HEK293 (cell line): ENCODE data around the gene CARMIL3.

Source experiments
- GLIS2 ChIP-seq: fragments of 450-650 bp; formaldehyde crosslinking; IDR thresholded peaks from 2 replicates; pipeline ENCODE4 v1.5.1; 2016; ENCODE audit warnings: missing biosample characterization, missing genetic modification characterization
- HOXA7 ChIP-seq: sonication (generic); formaldehyde crosslinking; IDR thresholded peaks from 2 replicates; pipeline ENCODE4 v1.8.1; 2022; ENCODE audit warnings: missing genetic modification reagents, borderline replicate concordance
- IKZF3 ChIP-seq: fragments of 450-650 bp; IDR thresholded peaks from 2 replicates; pipeline ENCODE4 v1.5.0; 2018; ENCODE audit warnings: missing biosample characterization, mild to moderate bottlenecking, missing genetic modification characterization, moderate library complexity
- PRDM1 ChIP-seq: fragments of 450-650 bp; formaldehyde crosslinking; IDR thresholded peaks from 2 replicates; pipeline ENCODE4; 2016; ENCODE audit warnings: missing biosample characterization, missing genetic modification characterization
- REPIN1 ChIP-seq: fragments of 450-650 bp; formaldehyde crosslinking; IDR thresholded peaks from 2 replicates; pipeline ENCODE4 v1.5.1; 2017; ENCODE audit warnings: missing biosample characterization, missing genetic modification characterization, low read depth
- TCF7L2 ChIP-seq: IDR thresholded peaks from 2 replicates; pipeline ENCODE4 v1.6.1; 2011; ENCODE audit warnings: low read depth, mild to moderate bottlenecking, inconsistent platforms, low read length, moderate library complexity, borderline replicate concordance
- ZBTB1 ChIP-seq: fragments of 450-650 bp; formaldehyde crosslinking; IDR thresholded peaks from 2 replicates; pipeline ENCODE4 v1.5.1; 2016; ENCODE audit warnings: missing biosample characterization, missing genetic modification characterization
- ZBTB20 ChIP-seq: fragments of 450-650 bp; formaldehyde crosslinking; IDR thresholded peaks from 2 replicates; pipeline ENCODE4 v1.5.1; 2016; ENCODE audit warnings: missing biosample characterization, missing genetic modification characterization
- ZBTB8A ChIP-seq: fragments of 450-650 bp; formaldehyde crosslinking; IDR thresholded peaks from 2 replicates; pipeline ENCODE4 v1.5.1; 2016; ENCODE audit warnings: missing biosample characterization, missing genetic modification characterization
- ZFHX2 ChIP-seq: fragments of 450-650 bp; formaldehyde crosslinking; conservative IDR thresholded peaks from 2 replicates; pipeline ENCODE4 v1.5.1; 2016; ENCODE audit warnings: missing biosample characterization, missing genetic modification characterization
- ZNF157 ChIP-seq: fragments of 450-650 bp; formaldehyde crosslinking; IDR thresholded peaks from 2 replicates; pipeline ENCODE4 v1.5.1; 2016; ENCODE audit warnings: missing biosample characterization, missing genetic modification characterization
- ZNF16 ChIP-seq: fragments of 450-650 bp; formaldehyde crosslinking; IDR thresholded peaks from 2 replicates; pipeline ENCODE4 v1.5.1; 2016; ENCODE audit warnings: low read depth, missing biosample characterization, missing genetic modification characterization
- ZNF174 ChIP-seq: fragments of 450-650 bp; formaldehyde crosslinking; IDR thresholded peaks from 2 replicates; pipeline ENCODE4 v1.5.0; 2017; ENCODE audit warnings: missing biosample characterization, mild to moderate bottlenecking, missing genetic modification characterization
- ZNF311 ChIP-seq: fragments of 450-650 bp; formaldehyde crosslinking; IDR thresholded peaks from 2 replicates; pipeline ENCODE4 v1.5.1; 2017; ENCODE audit warnings: missing biosample characterization, missing genetic modification characterization, borderline replicate concordance
- ZNF341 ChIP-seq: fragments of 450-650 bp; formaldehyde crosslinking; IDR thresholded peaks from 2 replicates; pipeline ENCODE4; 2016; ENCODE audit warnings: low read depth, missing biosample characterization, missing genetic modification characterization
- ZNF366 ChIP-seq: fragments of 450-650 bp; formaldehyde crosslinking; conservative IDR thresholded peaks from 2 replicates; pipeline ENCODE4 v1.5.1; 2016; ENCODE audit warnings: missing biosample characterization, missing genetic modification characterization
- ZNF433 ChIP-seq: fragments of 450-650 bp; formaldehyde crosslinking; IDR thresholded peaks from 2 replicates; pipeline ENCODE4 v1.5.1; 2016; ENCODE audit warnings: missing biosample characterization, missing genetic modification characterization, low read depth
- ZNF473 ChIP-seq: fragments of 450-650 bp; formaldehyde crosslinking; IDR thresholded peaks from 2 replicates; pipeline ENCODE4 v1.5.1; 2017; ENCODE audit warnings: missing biosample characterization, missing genetic modification characterization
- ZNF548 ChIP-seq: fragments of 450-650 bp; formaldehyde crosslinking; IDR thresholded peaks from 2 replicates; pipeline ENCODE4 v1.5.1; 2016; ENCODE audit warnings: missing biosample characterization, missing genetic modification characterization
- ZNF600 ChIP-seq: fragments of 450-650 bp; formaldehyde crosslinking; IDR thresholded peaks from 2 replicates; pipeline ENCODE4 v1.5.1; 2016; ENCODE audit warnings: missing biosample characterization, missing genetic modification characterization
- ZNF610 ChIP-seq: fragments of 450-650 bp; formaldehyde crosslinking; IDR thresholded peaks from 2 replicates; pipeline ENCODE4 v1.5.1; 2016; ENCODE audit warnings: missing biosample characterization, missing genetic modification characterization, borderline replicate concordance
- ZNF791 ChIP-seq: fragments of 450-650 bp; formaldehyde crosslinking; IDR thresholded peaks from 2 replicates; pipeline ENCODE4 v1.5.1; 2016; ENCODE audit warnings: missing biosample characterization, missing genetic modification characterization
- ZSCAN23 ChIP-seq: fragments of 450-650 bp; formaldehyde crosslinking; IDR thresholded peaks from 2 replicates; pipeline ENCODE4 v1.5.1; 2016; ENCODE audit warnings: missing biosample characterization, missing genetic modification characterization
- ZXDB ChIP-seq: fragments of 450-650 bp; formaldehyde crosslinking; IDR thresholded peaks from 2 replicates; pipeline ENCODE4 v1.5.1; 2016; ENCODE audit warnings: missing biosample characterization, missing genetic modification characterization
- TF ChIP-seq, protein P1 (sequence below): fragments of 450-650 bp; IDR thresholded peaks from 2 replicates; pipeline ENCODE4 v1.5.1; 2018; ENCODE audit warnings: missing biosample characterization, mild to moderate bottlenecking, missing genetic modification characterization
- TF ChIP-seq, protein P2 (sequence below): fragments of 450-650 bp; formaldehyde crosslinking; IDR thresholded peaks from 2 replicates; pipeline ENCODE4 v1.5.1; 2017; ENCODE audit warnings: missing biosample characterization, missing genetic modification characterization
- TF ChIP-seq, protein P3 (sequence below): fragments of 450-650 bp; formaldehyde crosslinking; IDR thresholded peaks from 2 replicates; pipeline ENCODE4 v1.5.1; 2016; ENCODE audit warnings: missing biosample characterization, missing genetic modification characterization, low read depth
- TF ChIP-seq, protein P4 (sequence below): fragments of 450-650 bp; formaldehyde crosslinking; IDR thresholded peaks from 2 replicates; pipeline ENCODE4 v1.5.1; 2017; ENCODE audit warnings: missing biosample characterization, missing genetic modification characterization
- TF ChIP-seq, protein P5 (sequence below): sonication (generic); formaldehyde crosslinking; IDR thresholded peaks from 2 replicates; pipeline ENCODE4 v1.8.1; 2022; ENCODE audit warnings: mild to moderate bottlenecking, moderate library complexity, missing genetic modification reagents
- TF ChIP-seq, protein P6 (sequence below): fragments of 450-650 bp; formaldehyde crosslinking; IDR thresholded peaks from 2 replicates; pipeline ENCODE4 v1.5.1; 2016; ENCODE audit warnings: missing biosample characterization, missing genetic modification characterization

CARMIL3 gene

DNA sequence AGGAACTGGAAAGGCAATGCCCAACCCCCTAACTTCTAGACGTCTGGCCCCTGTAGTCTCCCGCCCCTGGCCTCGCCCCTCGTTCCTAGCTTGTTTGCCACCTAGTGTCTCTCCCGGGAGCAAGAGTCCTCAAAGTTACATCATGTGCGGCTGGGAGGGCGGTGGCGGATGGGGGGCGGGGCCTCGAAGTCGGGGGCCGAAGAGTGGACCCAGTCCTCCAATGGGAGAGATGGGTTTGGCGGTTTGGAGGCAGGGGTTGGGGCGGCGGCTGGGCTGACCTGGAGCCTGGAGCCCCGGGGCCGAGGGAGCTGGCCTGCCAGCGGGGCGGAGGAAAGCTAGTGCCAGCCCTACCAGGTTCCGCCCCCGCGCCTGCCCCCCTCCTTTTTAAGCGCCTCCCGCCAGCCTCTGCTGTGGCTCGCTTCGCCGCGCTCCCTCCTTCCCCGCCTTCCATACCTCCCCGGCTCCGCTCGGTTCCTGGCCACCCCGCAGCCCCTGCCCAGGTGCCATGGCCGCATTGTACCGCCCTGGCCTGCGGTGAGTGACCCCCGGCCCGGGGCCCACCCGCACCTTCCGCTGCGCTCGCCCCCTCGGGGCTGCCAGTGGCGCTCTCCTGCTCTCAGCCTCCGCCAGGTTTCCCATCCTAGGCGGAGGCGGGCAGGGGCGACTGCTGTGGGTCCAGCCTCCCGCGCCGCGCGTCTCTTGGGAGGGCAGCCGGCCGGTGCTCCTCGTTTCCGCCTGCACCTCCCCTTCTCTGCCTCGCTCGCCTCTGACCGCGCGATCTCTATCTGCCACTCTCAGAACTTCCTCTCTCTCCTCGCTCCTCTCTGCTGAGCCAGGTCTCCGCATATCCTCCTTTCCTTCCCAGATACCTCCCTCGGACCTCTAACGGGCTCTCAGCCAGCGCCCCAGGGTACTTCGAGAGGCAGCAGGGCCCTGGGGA lies 42.4 kb downstream of the CARMIL3 start, which contains the start of gene PCK2 (continued):
- TF ChIP-seq, protein P1, sequence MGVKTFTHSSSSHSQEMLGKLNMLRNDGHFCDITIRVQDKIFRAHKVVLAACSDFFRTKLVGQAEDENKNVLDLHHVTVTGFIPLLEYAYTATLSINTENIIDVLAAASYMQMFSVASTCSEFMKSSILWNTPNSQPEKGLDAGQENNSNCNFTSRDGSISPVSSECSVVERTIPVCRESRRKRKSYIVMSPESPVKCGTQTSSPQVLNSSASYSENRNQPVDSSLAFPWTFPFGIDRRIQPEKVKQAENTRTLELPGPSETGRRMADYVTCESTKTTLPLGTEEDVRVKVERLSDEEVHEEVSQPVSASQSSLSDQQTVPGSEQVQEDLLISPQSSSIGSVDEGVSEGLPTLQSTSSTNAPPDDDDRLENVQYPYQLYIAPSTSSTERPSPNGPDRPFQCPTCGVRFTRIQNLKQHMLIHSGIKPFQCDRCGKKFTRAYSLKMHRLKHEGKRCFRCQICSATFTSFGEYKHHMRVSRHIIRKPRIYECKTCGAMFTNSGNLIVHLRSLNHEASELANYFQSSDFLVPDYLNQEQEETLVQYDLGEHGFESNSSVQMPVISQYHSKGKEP (tag by site-specific recombination), result no peak
- TF ChIP-seq ZSCAN23 (tag by site-specific recombination), result peak; percentile 73; the same call in 1 of the 2 replicates
- peak; percentile 84 for TF ChIP-seq IKZF3
- peak; percentile 81 for TF ChIP-seq ZNF600 (tag by site-specific recombination)
- TF ChIP-seq, protein P2, sequence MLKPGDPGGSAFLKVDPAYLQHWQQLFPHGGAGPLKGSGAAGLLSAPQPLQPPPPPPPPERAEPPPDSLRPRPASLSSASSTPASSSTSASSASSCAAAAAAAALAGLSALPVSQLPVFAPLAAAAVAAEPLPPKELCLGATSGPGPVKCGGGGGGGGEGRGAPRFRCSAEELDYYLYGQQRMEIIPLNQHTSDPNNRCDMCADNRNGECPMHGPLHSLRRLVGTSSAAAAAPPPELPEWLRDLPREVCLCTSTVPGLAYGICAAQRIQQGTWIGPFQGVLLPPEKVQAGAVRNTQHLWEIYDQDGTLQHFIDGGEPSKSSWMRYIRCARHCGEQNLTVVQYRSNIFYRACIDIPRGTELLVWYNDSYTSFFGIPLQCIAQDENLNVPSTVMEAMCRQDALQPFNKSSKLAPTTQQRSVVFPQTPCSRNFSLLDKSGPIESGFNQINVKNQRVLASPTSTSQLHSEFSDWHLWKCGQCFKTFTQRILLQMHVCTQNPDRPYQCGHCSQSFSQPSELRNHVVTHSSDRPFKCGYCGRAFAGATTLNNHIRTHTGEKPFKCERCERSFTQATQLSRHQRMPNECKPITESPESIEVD (tag by site-specific recombination), result no peak
- TF ChIP-seq PRDM1 (tag by site-specific recombination), result no peak
- TF ChIP-seq ZNF157 (tag by site-specific recombination), result no peak
- TF ChIP-seq ZNF791, result no peak
- TF ChIP-seq, protein P3, sequence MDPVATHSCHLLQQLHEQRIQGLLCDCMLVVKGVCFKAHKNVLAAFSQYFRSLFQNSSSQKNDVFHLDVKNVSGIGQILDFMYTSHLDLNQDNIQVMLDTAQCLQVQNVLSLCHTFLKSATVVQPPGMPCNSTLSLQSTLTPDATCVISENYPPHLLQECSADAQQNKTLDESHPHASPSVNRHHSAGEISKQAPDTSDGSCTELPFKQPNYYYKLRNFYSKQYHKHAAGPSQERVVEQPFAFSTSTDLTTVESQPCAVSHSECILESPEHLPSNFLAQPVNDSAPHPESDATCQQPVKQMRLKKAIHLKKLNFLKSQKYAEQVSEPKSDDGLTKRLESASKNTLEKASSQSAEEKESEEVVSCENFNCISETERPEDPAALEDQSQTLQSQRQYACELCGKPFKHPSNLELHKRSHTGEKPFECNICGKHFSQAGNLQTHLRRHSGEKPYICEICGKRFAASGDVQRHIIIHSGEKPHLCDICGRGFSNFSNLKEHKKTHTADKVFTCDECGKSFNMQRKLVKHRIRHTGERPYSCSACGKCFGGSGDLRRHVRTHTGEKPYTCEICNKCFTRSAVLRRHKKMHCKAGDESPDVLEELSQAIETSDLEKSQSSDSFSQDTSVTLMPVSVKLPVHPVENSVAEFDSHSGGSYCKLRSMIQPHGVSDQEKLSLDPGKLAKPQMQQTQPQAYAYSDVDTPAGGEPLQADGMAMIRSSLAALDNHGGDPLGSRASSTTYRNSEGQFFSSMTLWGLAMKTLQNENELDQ (tag by site-specific recombination), result no peak
- TF ChIP-seq ZNF174, result no peak
- TF ChIP-seq TCF7L2, result no peak
- peak; percentile 49; the same call in 1 of the 2 replicates for TF ChIP-seq REPIN1 (tag by site-specific recombination)
- TF ChIP-seq ZNF16 (tag by site-specific recombination), result no peak
- TF ChIP-seq ZBTB8A (tag by site-specific recombination), result peak; percentile 75
- peak; percentile 90 for TF ChIP-seq ZFHX2 (tag by site-specific recombination)
- TF ChIP-seq ZNF366 (tag by site-specific recombination), result peak; percentile 96
- no peak for TF ChIP-seq ZNF433 (tag by site-specific recombination)
- TF ChIP-seq ZBTB20 (tag by site-specific recombination), result peak; percentile 62
- peak; percentile 78 for TF ChIP-seq ZXDB
- TF ChIP-seq, protein P4, sequence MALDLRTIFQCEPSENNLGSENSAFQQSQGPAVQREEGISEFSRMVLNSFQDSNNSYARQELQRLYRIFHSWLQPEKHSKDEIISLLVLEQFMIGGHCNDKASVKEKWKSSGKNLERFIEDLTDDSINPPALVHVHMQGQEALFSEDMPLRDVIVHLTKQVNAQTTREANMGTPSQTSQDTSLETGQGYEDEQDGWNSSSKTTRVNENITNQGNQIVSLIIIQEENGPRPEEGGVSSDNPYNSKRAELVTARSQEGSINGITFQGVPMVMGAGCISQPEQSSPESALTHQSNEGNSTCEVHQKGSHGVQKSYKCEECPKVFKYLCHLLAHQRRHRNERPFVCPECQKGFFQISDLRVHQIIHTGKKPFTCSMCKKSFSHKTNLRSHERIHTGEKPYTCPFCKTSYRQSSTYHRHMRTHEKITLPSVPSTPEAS (tag by site-specific recombination), result no peak
- TF ChIP-seq ZNF473 (tag by site-specific recombination), result no peak
- TF ChIP-seq ZNF610 (tag by site-specific recombination), result no peak
- TF ChIP-seq, protein P5, sequence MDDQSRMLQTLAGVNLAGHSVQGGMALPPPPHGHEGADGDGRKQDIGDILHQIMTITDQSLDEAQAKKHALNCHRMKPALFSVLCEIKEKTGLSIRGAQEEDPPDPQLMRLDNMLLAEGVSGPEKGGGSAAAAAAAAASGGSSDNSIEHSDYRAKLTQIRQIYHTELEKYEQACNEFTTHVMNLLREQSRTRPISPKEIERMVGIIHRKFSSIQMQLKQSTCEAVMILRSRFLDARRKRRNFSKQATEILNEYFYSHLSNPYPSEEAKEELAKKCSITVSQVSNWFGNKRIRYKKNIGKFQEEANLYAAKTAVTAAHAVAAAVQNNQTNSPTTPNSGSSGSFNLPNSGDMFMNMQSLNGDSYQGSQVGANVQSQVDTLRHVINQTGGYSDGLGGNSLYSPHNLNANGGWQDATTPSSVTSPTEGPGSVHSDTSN (CRISPR knock-in tag), result peak; percentile 30; the same call in 1 of the 2 replicates
- no peak for TF ChIP-seq ZNF548 (tag by site-specific recombination)
- TF ChIP-seq, protein P6, sequence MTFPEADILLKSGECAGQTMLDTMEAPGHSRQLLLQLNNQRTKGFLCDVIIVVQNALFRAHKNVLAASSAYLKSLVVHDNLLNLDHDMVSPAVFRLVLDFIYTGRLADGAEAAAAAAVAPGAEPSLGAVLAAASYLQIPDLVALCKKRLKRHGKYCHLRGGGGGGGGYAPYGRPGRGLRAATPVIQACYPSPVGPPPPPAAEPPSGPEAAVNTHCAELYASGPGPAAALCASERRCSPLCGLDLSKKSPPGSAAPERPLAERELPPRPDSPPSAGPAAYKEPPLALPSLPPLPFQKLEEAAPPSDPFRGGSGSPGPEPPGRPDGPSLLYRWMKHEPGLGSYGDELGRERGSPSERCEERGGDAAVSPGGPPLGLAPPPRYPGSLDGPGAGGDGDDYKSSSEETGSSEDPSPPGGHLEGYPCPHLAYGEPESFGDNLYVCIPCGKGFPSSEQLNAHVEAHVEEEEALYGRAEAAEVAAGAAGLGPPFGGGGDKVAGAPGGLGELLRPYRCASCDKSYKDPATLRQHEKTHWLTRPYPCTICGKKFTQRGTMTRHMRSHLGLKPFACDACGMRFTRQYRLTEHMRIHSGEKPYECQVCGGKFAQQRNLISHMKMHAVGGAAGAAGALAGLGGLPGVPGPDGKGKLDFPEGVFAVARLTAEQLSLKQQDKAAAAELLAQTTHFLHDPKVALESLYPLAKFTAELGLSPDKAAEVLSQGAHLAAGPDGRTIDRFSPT (tag by site-specific recombination), result no peak
- TF ChIP-seq ZBTB1 (tag by site-specific recombination), result 0 out of 2 replicates have a peak, but pooled peaks have one; percentile 68
- TF ChIP-seq ZNF341 (tag by site-specific recombination), result peak; percentile 79
- no peak for TF ChIP-seq HOXA7
- no peak for TF ChIP-seq ZNF311
- peak; percentile 93 for TF ChIP-seq GLIS2
